CD4-positive, alpha-beta T cell treated with Interleukin-21 for 1 hour (primary cell): ENCODE results near the gene HSPB3.
"Not testable (repeated sequence)": the region's sequence is repeated elsewhere in the genome, so short reads cannot be mapped to it uniquely, and the experiment has no call there.

ENCODE experiments used
- DNase-seq: peaks from one replicate; pipeline ENCODE4 v3.0.0-alpha.2; 2020

Gene HSPB3

GRCh38 chr5:54457094-54457862, 1.8 kb downstream of the HSPB3 start:
- DNase-seq = no peak

- no peak for DNase-seq
Observed at GRCh38 chr5:54458221-54458620, 2.7 kb downstream of the HSPB3 start.

- DNase-seq = no peak
Observed at GRCh38 chr5:54460181-54460919, 4.9 kb downstream of the HSPB3 start.

DNA sequence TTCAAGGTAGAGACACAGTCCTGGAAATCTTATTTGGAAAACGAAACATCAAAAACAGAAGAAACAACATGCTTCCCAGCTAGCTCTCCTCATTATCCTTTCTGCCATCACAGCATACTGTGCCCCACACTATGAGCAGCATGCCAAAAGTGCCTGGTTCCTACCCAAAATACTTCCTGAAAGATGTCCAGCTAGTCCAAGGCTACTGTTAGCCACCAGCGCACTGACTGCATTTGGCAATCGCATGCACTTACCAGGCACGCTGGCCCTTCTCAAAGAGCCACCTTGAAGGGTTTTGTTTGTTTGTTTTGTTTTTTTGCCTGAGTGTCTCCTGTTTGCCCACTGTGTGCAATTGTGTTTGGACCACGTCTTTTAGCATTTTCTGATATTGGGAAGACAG, 6.8 kb downstream of the HSPB3 start:
- no peak for DNase-seq

GRCh38 chr5:54463713-54464112, 8.2 kb downstream of the HSPB3 start:
- no peak for DNase-seq

DNA sequence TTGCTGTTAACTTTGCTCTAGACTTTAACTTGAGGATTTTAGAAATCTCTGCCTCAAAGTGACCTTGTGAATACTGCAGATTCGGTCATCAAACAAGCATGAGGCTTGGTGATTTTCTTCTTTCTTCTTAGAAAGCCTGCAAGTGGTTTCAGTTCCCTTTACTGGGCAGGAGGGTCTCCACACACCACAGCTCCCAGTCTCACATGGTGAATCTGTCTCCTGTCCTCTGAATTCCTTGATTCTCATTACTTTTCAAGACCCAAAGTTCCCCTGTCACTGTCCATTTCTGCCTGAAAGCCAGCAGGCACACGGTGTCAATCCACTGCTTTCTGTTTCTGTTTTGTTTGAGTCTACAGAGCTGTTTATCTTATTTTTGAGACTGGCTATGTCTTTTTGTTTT, 14.1 kb downstream of the HSPB3 start:
- no peak for DNase-seq

GRCh38 chr5:54470128-54470527, 14.6 kb downstream of the HSPB3 start:
- no peak for DNase-seq

GRCh38 chr5:54470677-54471076, 15.2 kb downstream of the HSPB3 start:
- DNase-seq = no peak

DNA sequence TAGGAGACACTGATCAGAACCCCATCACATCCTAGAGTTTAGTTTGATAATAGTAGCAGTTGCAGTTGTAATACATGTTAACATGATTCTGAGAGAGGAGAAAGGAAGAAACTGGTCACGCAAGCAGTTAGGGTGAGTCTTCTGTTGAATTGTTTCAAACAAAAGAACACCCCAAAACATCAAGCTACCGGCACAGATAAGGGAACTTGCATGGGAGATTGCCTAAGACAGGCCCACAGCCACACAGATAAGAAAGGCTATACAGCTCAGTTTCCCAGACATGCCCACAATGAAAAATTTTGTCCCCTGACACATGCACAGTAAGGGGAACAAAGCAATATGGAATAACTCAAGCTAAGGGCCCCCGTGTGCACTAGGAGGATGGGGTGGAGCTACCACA, 15.9 kb downstream of the HSPB3 start:
- no peak for DNase-seq

DNA sequence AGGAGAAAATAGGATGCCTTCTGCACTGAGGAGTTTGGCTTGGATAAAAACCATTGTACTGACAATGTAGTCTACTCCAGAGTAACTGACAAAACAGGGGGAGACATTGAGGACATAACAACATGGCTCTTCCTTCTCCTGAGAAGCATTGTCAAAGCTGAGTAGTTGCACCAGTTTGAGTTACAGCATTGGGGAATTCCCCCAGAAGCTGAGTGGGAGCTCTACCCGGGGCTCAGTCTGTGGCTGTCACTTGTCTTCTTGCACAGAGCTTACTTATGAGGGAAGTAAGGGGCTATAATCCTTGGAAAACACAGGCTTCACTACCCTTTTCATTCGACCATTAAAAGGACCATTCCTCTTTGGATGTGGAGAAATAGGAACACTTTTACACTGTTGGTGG, 21.2 kb downstream of the HSPB3 start:
- DNase-seq = no peak

- no peak for DNase-seq
Observed at GRCh38 chr5:54477941-54478478, 22.5 kb downstream of the HSPB3 start.

DNA sequence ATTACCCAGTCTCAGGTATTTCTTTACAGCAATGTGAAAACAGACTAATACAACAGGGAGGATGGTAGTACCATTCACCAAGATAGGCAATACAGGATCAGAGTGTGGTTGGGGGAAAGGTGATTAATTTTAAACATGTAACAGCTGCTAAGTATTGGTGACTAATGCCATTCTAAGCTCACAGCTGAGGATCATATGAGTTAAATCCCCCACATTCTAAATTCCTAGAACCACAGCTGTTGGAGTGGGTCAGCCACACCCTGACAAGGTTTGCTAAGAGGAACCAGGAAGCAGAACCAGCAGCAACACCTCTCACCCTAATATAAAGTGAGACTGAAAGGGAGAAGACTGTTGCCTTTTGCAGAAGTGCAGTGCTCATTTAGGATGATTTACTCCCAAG, 24.8 kb downstream of the HSPB3 start:
- no peak for DNase-seq

DNA sequence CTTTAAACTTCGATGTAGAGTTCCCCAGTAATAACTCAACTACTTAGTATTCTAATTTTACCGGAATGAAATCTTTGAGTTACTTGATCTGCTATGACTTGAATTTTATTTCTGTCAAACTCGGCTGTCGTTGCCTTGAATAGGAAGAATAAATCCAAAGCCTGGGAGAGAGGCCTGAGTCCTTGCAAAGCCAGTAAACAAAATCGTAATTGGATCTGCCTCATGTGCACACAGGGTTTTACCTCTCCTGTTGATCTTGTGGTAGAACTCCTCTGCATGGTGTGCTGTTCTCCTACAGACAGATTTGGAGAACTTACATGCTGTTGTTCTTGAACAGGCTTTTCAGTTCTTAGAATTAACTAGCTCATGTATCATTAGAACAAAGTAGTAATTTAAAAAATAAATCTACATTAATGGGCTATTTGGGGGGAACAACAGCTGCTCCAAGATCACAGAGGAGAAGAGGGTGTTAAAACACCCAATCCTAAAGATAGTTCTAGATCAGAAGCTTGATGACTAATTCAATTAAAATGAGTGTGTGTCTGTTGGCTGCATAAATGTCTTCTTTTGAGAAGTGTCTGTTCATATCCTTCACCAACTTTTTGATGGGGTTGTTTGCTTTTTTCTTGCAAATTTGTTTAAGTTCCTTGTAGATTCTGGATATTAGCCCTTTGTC, 28.9 kb downstream of the HSPB3 start:
- no peak for DNase-seq

GRCh38 chr5:54485659-54486058, 30.2 kb downstream of the HSPB3 start:
- DNase-seq = not testable (repeated sequence)

DNA sequence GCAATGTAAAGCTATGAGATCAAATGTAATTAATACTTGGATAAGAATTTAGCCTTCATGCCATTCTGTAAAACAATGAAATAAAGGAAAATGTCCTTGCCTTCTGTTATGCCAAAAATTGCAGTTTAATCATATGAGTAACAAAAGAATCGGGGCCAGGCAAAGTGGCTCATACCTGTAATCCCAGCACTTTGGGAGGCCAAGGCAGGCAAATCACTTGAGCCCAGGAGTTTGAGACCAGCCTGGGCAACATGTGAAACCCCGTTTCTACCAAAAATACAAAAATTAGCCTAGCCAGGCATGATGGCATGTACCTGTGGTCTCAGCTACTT, 34.1 kb downstream of the HSPB3 start:
- DNase-seq = not testable (repeated sequence)

- no peak for DNase-seq
Observed at GRCh38 chr5:54491326-54491725, 35.8 kb downstream of the HSPB3 start.

DNA sequence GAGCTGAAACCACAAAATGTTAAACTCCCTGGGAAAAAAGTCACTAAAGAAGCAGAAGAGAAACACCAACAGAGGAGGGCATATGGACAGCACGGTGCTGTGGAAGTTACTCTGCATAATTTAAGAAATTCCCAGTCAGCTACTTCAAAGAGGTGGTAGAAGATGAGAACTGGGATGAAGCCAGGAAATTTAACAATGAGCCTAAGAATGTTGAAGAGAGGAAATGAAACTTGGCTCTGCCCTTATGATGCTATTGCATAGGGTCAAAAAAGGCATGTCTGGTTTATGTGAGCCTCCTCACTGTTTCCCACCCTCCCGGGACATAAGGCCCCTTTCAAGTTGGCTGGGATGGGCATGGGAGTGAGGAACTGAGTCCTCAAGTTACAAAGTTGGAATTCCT, 36.7 kb downstream of the HSPB3 start:
- no peak for DNase-seq

DNA sequence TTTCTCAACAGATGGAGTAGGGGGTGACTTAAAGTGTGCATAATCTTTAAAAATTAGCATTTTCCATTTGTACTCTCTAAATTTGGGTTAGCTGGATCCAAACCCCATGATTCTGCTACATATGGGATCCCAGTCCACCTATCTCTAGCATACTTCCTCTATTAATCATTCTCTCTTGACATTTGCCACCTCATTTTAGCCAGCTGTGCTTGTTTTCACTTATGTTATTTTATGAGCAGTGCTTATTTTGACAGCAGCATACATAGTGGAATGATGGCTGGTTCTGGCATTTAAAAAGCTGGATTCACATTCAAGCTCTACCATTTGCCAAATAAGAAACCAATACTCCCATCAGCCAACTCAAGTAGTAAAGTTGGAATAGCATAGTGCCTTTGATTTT, 39.5 kb downstream of the HSPB3 start:
- DNase-seq = no peak
